ENCODE results near the gene LEPR. TPM values are rescaled to one million over a fixed set of nuclear protein-coding genes. Genes with fewer than 3 reads are reported as not detected.
"Not testable (repeated sequence)": the region's sequence is repeated elsewhere in the genome, so short reads cannot be mapped to it uniquely, and the experiment has no call there.

The LEPR gene
- total and polyA plus RNA-seq, 12 donors, result 3.8 to 16.2 (median 6.8) TPM

DNA sequence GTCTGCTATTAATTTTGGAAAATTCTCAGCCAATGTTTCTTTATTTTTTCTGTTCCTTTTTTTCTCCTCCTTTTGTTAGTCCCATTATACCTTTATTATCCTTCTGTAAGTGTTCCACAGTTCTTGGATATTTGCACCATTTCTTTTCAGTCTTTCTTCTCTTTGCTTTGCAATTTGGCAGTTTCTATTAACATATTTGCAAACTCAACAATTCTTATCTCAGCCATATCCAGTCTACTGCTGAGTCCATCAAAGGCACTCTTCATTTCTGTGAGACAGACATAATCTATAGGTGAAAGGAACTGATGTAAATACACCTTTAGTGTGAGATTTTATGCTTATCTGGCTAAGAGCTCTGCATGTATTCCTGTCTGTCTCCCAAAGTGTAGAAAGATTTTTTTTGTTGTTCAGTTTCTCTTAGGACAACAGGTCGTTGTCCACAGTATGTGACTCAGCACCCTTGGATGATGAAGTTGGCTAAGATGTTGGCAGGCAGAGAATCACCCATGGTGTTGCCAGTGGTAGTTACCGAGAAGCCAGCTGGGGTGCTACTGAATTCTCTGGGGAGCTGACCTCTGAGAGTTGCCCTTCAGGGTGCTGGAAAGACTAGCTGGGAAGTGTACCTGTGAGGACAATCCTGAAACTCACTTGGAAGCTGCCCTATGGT is 38.4 kb downstream of the LEPR start:
- Histone ChIP-seq H3K4me3 (no peak overlapping the region), H3K36me3 (replicated peaks in 1 of 2) (no peaks in the 10 kb centered on the region), H3K4me1 (replicated peaks in 1 of 2) (no peaks in the 10 kb centered on the region), H3K27ac (no peak overlapping the region), H3K27me3 (no peaks in the 10 kb centered on the region), H3K9me3 (replicated peaks in 1 of 3) (no peaks in the 10 kb centered on the region)
- intact Hi-C loops (cut with DNase I), result no loop called here
- DNase-seq, result peak in 3 of 7 donors; percentile 12 to 24 (median 13)
- TF ChIP-seq CTCF (IDR thresholded peaks at IDR 0.05), result no peak
- no peak for TF ChIP-seq POLR2A (IDR thresholded peaks at IDR 0.05)
- 54 to 76% (median 62%) methylated on average over 2 of the region's 2 CpGs for WGBS, 4 donors

DNA sequence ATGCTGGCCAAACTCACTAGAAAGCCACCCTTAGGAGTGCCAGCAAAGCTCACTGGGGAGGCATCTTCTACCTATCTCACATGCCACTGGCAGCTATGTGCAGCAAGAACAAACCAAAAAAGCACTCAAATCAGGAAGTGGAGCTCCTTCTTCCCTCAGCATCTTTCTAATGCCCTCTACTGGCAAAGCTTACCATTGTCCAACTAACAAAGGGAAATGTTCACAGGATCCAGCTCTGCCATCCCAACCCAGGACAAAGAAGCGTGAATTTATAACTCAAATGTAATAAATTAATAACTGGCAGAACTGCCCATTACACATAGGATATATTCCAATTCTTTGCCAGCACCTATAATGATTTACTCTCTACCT is 38.9 kb downstream of the LEPR start:
- DNase-seq, result peak in 2 of 7 donors; percentile 12 to 24
- H3K27me3 ChIP-seq, result no peaks in the 10 kb centered on the region
- no peaks in the 10 kb centered on the region for H3K36me3 ChIP-seq (replicated peaks in 1 of 2)
- no peak overlapping the region for H3K27ac ChIP-seq
- no peak overlapping the region for H3K4me3 ChIP-seq
- no peaks in the 10 kb centered on the region for H3K9me3 ChIP-seq (replicated peaks in 1 of 3)
- 70 to 80% (median 74%) methylated on average over 1 of the region's 1 CpG for WGBS, 4 donors
- H3K4me1 ChIP-seq (replicated peaks in 1 of 2), result no peaks in the 10 kb centered on the region
- TF ChIP-seq POLR2A (IDR thresholded peaks at IDR 0.05) (no peak), CTCF (IDR thresholded peaks at IDR 0.05) (peak; percentile 17 to 56 (median 52))
- intact Hi-C loops (cut with DNase I), result no loop called here

DNA sequence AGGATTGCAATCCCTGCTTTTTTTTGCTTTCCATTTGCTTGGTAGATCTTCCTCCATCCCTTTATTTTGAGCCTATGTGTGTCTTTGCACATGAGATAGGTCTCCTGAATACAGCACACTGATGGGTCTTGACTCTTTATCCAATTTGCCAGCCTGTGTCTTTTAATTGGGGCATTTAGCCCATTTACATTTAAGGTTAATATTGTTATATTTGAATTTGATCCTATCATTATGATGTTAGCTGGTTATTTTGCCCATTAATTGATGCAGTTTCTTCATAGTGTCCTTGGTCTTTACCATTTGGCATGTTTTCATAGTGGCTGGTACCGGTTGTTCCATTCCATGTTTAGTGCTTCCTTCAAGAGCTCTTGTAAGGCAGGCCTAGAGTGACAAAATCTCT is 45.4 kb downstream of the LEPR start:
- intact Hi-C loops (cut with DNase I); H3K4me1 ChIP-seq (replicated peaks in 1 of 2); H3K36me3 ChIP-seq (replicated peaks in 1 of 2); H3K9me3 ChIP-seq (replicated peaks in 1 of 3); DNase-seq; H3K27ac ChIP-seq; H3K27me3 ChIP-seq; H3K4me3 ChIP-seq: not testable (repeated sequence)
- 61 to 88% (median 67%) methylated on average over 1 of the region's 1 CpG for WGBS, 4 donors

DNA sequence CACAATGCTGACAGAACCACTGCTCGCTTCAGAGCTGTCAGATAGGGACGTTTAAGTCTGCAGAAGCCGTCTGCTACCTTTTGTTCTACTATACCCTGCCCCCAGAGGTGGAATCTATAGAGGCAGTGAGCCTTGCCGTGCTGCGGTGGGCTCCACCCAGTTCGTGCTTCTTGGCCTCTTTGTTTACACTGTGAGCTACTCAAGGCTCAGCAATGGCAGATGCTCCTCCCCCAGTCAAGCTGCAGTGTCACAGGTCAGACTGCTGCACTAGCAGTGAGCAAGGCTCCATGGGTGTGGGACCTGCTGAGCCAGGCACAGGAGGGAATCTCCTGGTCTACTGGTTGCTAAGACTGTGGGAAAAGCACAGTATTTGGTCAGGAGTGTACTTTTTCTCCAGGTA is 47.1 kb downstream of the LEPR start:
- Histone ChIP-seq H3K36me3 (replicated peaks in 1 of 2) (no peaks in the 10 kb centered on the region), H3K4me3 (no peak overlapping the region), H3K27ac (no peak overlapping the region), H3K4me1 (replicated peaks in 1 of 2) (no peaks in the 10 kb centered on the region), H3K9me3 (replicated peaks in 1 of 3) (no peaks in the 10 kb centered on the region), H3K27me3 (no peaks in the 10 kb centered on the region)
- TF ChIP-seq CTCF (IDR thresholded peaks at IDR 0.05), result no peak
- TF ChIP-seq POLR2A (IDR thresholded peaks at IDR 0.05), result no peak
- intact Hi-C loops (cut with DNase I), result no loop called here
- no peak for DNase-seq
- WGBS, 4 donors, result 44 to 69% (median 57%) methylated on average over 3 to 6 of the region's 6 CpGs

Data from adrenal gland (tissue), 12 donors.